Measurements from ENCODE around the gene GRHL1.

The GRHL1 gene

DNA sequence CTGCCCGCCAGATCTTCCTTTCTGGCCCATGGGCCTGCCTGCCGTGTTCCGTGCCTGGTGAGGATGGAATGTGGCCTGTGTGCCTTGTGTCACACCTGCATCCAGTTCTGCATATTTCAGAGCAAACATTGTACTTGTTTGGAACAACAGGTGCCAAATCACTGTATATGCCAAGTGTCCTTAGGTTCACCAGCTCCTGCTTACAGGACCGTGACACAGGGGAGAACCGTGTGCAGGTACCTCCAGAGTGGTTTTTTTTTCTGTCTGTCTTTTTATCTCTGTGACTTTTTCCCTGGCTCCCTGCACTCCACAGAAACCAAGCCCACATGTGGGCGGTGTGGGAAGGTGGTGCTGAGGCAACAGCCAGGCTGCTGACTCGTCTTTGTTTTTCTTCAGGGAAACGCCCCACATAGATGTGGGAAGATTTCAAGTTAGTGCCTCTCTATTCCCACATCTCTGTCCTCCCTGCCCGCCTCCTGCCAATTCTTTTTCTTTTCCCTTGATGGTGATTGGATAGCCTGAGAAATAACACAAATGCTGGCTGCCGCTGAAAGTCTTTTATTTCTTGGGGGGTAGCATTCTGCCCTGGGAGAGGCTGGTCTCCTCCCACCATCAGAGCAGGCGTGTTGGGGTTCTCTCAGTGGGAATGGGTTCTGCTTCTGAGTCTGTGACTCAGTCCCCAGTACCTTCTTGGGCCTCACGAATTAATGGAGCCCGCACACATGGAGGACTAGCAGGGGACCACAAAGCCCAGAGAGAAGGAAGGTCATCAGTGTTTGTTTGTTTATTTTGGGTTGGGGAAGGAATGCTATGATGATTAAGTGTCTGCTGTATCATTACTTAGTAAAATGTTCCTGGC lies 21.4 kb downstream of the GRHL1 start:
- TF ChIP-seq GATA2 (IDR thresholded peaks at IDR 0.05; ENCODE audit: low read depth, low read length) (no peak), GATA3 (IDR thresholded peaks at IDR 0.05; ENCODE audit: low read depth, low read length) (no peak)

DNA sequence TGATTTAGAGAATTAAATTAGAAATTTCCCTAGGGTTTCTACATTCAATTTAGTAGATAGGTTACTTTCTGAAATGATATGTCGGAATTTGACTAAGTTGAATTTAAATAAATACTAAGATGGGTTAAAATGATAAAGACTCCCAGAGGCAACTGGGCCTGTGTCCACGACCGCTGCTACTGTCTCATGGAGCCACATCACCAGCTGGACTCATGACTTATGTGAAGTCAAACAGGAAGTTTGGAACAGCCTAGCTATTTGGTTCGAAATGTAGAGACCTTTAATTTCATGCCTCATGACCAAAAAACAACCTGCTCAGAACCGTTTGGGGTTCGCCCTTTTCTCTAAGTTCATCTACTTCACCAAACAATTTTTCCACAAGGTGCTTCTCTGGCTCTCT lies 22.2 kb downstream of the GRHL1 start:
- TF ChIP-seq GATA2 (IDR thresholded peaks at IDR 0.05; ENCODE audit: low read depth, low read length) (no peak), GATA3 (IDR thresholded peaks at IDR 0.05; ENCODE audit: low read depth, low read length) (no peak)

GRCh38 chr2:9974343-9974742 lies 22.9 kb downstream of the GRHL1 start:
- TF ChIP-seq GATA3 (IDR thresholded peaks at IDR 0.05; ENCODE audit: low read depth, low read length): no peak
- TF ChIP-seq GATA2 (IDR thresholded peaks at IDR 0.05; ENCODE audit: low read depth, low read length): no peak

DNA sequence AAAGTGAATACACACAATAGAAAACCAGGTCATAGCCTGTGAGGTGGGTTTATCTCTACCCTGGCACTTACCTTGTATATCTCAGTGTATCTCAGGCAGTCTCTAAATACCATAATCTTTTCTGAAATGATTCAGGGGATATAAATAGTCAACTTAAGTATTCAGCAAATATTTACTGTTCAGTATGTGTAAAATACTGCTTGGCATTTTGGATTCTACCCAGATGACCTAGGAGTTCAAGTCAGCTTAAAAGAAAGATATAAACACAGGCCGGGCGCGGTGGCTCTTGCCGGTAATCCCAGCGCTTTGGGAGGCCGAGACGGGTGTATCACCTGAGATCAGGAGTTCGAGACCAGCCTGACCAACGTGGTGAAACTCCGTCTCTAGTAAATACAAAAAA lies 23.8 kb downstream of the GRHL1 start:
- no peak for TF ChIP-seq GATA2 (IDR thresholded peaks at IDR 0.05; ENCODE audit: low read depth, low read length)
- no peak for TF ChIP-seq GATA3 (IDR thresholded peaks at IDR 0.05; ENCODE audit: low read depth, low read length)

DNA sequence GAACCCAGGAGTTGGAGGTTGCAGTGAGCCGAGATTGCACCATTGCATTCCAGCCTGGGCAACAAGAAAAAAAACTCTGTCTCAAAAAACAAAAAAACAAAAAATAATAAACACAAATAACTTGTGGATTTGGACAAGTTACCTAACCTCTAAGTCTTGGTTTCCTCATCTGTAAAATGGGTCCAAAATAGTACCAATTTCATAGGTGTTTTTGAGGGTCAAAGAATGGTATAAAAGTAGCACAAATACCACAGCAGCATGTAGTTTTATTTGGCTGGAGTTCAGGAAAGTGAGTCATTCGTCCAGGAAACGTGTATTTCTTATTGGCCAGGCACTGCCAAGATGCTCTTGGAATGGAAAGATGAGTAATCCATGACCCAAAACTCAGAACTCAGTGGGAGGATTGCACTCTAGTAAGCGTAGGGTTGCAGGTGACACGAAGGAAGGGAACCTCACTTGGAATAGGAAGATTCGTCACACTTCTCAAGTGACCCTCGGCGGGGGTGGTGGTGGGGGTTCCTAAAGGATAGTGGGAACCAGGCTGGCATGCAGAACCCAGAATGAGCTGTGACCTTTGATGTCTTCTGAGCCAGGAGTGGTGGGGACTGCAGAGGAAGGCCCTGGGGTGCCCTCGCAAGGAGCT lies 24.4 kb downstream of the GRHL1 start:
- TF ChIP-seq GATA2 (IDR thresholded peaks at IDR 0.05; ENCODE audit: low read depth, low read length) (no peak), GATA3 (IDR thresholded peaks at IDR 0.05; ENCODE audit: low read depth, low read length) (no peak)

DNA sequence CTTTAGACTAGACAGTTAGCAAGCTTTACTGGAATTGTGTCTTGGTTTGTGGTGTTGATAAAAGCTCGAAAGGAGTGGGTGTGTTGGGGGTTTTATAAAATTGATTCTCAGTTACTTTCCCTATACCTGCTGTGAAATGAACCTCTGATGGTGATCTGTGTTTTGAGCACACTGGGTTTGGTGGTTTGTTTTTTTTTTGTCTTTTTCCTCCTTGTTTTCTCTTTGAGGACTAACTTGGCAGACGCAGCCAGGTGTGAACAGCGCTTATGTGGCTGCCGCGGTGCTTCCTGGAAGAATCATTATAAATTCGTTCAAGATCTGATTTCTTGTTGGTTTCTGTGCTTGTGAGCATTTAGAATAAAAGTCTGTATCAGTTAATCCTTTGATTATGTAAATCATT lies 28.5 kb downstream of the GRHL1 start:
- no peak for TF ChIP-seq GATA3 (IDR thresholded peaks at IDR 0.05; ENCODE audit: low read depth, low read length)
- no peak for TF ChIP-seq GATA2 (IDR thresholded peaks at IDR 0.05; ENCODE audit: low read depth, low read length)

GRCh38 chr2:9980520-9980919 lies 29.0 kb downstream of the GRHL1 start:
- TF ChIP-seq GATA2 (IDR thresholded peaks at IDR 0.05; ENCODE audit: low read depth, low read length): no peak
- TF ChIP-seq GATA3 (IDR thresholded peaks at IDR 0.05; ENCODE audit: low read depth, low read length): no peak

GRCh38 chr2:9981655-9982054 lies 30.2 kb downstream of the GRHL1 start:
- TF ChIP-seq GATA3 (IDR thresholded peaks at IDR 0.05; ENCODE audit: low read depth, low read length) (no peak), GATA2 (IDR thresholded peaks at IDR 0.05; ENCODE audit: low read depth, low read length) (no peak)

DNA sequence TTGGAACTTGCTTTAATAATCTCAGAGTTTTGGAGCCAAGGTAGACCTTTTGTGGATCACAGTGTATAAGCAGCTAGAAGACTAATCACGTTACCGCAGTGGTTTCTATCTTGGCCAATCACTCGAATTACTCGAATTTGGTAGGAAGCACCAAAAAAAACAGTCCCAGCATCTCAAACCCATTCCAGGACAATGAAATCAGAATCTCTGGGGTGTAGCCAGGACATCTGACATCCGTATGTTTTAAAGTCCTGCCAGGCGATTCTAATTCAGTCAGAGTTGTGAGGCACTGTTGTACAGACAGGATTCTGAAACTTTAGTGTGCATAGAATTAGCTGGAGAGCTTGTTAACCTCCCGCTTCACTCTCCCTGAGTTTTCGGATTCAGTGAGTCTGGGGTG lies 30.8 kb downstream of the GRHL1 start:
- TF ChIP-seq GATA2 (IDR thresholded peaks at IDR 0.05; ENCODE audit: low read depth, low read length): no peak
- no peak for TF ChIP-seq GATA3 (IDR thresholded peaks at IDR 0.05; ENCODE audit: low read depth, low read length)

GRCh38 chr2:9982891-9983290 lies 31.4 kb downstream of the GRHL1 start:
- TF ChIP-seq GATA2 (IDR thresholded peaks at IDR 0.05; ENCODE audit: low read depth, low read length): no peak
- no peak for TF ChIP-seq GATA3 (IDR thresholded peaks at IDR 0.05; ENCODE audit: low read depth, low read length)

DNA sequence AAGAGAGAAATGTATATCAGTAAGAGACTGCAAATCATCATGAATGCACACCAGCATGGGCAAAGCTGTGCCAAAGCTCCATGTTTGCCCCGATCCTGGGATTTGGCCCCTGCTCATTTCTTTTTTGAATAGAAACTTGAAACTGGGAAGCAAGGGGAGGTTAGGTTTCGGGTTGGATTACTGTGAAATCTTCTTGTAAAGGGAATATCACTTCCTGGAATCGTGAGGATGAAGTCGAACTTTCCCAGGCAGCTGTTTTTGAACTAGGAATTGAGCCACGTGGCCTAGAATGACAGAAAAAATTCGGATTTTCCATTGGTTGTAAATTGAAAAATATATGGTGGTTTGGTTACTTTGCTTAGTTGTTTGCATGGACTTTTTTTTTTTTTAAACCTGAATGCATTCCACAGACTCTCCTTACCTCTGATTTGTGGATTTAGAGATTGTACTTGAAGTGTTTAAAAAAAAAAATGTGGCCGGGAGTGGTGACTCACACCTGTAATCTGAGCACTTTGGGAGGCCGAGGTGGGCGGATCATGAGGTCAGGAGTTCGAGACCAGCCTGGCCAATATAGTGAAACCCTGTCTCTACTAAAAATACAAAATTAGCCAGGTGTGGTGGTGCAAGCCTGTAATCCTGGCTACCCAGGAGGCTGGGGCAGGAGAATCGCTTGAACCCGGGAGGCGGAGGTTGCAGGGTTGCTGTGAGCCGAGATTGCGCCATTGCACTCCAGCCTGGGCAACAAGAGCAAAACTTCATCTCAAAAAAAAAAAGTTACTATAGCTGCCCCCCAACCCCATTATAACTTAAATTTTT lies 32.1 kb downstream of the GRHL1 start:
- no peak for TF ChIP-seq GATA3 (IDR thresholded peaks at IDR 0.05; ENCODE audit: low read depth, low read length)
- no peak for TF ChIP-seq GATA2 (IDR thresholded peaks at IDR 0.05; ENCODE audit: low read depth, low read length)

GRCh38 chr2:9984217-9984739 lies 32.8 kb downstream of the GRHL1 start:
- TF ChIP-seq GATA2 (IDR thresholded peaks at IDR 0.05; ENCODE audit: low read depth, low read length) (no peak), GATA3 (IDR thresholded peaks at IDR 0.05; ENCODE audit: low read depth, low read length) (no peak)

DNA sequence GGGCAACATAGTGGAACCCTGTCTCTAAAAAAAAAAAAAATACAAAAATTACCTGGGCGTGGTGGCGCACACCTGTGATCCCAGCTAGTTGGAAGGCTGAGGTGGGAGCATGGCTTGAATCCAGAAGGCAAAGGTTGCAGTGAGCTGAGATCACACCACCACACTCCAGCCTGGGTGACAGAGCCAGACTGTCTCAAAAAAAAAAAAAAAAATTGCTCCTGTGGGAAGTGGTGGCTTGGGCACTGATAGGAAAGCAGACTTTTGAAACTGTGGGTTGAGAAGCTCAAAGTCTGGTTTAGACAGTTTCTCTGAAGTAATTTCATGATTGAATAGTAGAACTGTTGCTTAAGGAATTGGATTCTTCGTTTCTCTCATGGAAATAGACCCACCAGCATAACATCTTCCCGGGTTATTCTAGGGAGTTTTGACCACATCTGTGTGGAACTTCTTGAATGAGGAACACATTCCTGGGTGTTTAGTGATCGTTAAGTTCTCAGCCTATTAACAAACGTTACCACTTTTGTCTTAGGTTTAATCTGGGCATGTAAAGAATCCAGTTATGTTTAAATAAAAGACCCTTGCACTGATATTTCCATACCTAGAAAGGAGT lies 33.5 kb downstream of the GRHL1 start:
- TF ChIP-seq GATA3 (IDR thresholded peaks at IDR 0.05; ENCODE audit: low read depth, low read length) (no peak), GATA2 (IDR thresholded peaks at IDR 0.05; ENCODE audit: low read depth, low read length) (no peak)
